ENCODE results near the gene ZNF609.

GRCh38 chr15:64583983-64584382, 123.6 kb downstream of the ZNF609 start:
- TF ChIP-seq CTCF (conservative IDR thresholded peaks at IDR 0.05; ENCODE audit: low read depth, low read length) (no peak), EZH2 (IDR thresholded peaks at IDR 0.05; ENCODE audit: borderline replicate concordance, low read depth, low read length, poor library complexity, severe bottlenecking) (no peak)

All from A673 (cell line).